Hematopoietic multipotent progenitor cell treated with erythropoietin and hydrocortisone succinate and interleukin-3 and kit ligand, for 8 days (in vitro differentiated cells): ENCODE results near the gene DST.

Experiments used
- DNase-seq: peaks from one replicate; pipeline ENCODE4 v3.0.0-alpha.2; 2015

DST gene

GRCh38 chr6:56430629-56431600 lies 211.8 kb downstream of the DST start:
- DNase-seq, result no peak

DNA sequence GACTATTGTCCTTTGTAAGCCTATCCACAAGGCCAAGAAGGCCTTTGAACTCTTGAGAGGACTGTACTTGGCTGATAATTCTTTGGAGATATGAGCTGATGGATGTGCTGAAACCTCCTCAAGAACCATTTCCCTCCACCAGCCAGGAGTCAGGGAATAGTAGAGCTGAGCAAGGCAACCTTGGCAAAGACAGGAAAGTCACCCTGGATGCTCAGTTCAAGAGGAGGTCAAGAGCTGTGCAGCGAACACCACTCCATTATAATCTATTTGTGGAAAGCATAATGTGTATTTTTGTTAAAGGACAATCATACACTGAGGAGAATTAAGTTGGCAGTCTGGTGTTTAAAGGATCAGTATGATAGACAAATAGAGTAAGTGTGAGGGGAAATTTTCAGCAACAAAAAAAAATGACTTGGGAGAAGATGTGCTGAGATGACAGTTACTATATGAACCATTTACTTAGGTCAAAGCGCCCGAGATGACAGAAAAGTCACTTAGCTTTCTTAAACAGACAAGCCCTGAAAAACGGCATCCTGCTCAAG lies 218.1 kb downstream of the DST start:
- no peak for DNase-seq

- no peak for DNase-seq
Measured at GRCh38 chr6:56424064-56424463, 218.6 kb downstream of the DST start.

- DNase-seq, result no peak
Measured at GRCh38 chr6:56420296-56420695, 222.4 kb downstream of the DST start.

- DNase-seq, result no peak
Measured at GRCh38 chr6:56419191-56419590, 223.5 kb downstream of the DST start.

DNA sequence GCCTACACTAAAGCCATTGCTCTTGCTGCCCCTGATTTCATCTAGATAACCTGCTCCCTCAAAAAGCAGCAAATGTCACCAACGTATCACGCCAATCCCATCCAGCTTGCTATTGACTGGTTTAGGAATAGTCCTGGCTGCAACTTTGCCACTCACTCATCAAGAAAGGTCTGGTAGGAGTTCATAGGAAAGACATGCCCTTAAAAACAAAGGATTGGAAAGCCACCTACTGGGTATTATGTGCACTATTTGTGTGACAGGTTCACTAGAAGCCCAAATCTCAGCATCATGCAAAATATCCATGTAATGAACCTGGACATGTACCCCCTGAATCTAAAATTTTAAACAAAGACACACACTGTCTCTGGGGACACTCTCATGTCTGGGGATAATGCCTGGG lies 224.9 kb downstream of the DST start:
- DNase-seq, result no peak

DNA sequence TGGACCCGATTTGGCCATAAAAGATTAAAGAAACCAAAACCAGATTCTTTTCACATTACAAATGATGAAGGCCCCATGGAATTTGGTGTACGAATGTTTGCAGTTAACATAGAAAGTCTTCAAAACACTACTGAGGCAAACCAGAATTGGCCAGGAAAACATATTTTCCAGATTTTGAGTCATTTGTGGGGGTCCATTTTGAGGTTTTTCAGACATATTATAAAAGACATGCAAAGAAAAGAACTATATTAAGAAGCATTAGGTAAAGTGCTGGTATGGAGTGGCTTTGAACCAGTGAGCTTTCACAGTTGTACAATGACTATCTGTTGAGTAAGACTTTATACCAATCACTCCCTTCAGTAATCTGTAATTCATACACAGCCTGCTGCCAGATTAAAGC lies 226.4 kb downstream of the DST start:
- DNase-seq, result no peak

GRCh38 chr6:56408976-56409375 lies 233.7 kb downstream of the DST start:
- DNase-seq, result no peak
